PC-3 (cell line): ENCODE data around the gene CCS. TPM values are rescaled to one million over a fixed set of nuclear protein-coding genes. Genes with fewer than 3 reads are reported as not detected.
"Not testable (repeated sequence)": the region's sequence is repeated elsewhere in the genome, so short reads cannot be mapped to it uniquely, and the experiment has no call there.

Source experiments
- ATAC-seq: fragments of 200-7000 bp; cut with Tn5 transposase; 2 replicates; pipeline ENCODE4 v1.9.1; 2020; ENCODE audit warnings: mild to moderate bottlenecking, moderate library complexity
- BruUV-seq: library from RNA; stranded (reverse); fragments of 400-500 nt; replicated peaks from 2 replicates; lab custom pipeline; 2021; lab: Mats Ljungman, UMichigan
- CTCF ChIA-PET: fragments of 300-600 bp; sonication (Branson Sonifier 250); formaldehyde crosslinking; loops from one replicate; lab custom pipeline; 2022; ENCODE audit warnings: antibody characterized with exemption; lab: Charles Lee
- POLR2A ChIA-PET: fragments of 300-600 bp; sonication (Branson Sonifier 250); formaldehyde crosslinking; loops from one replicate; lab custom pipeline; 2022; ENCODE audit warnings: antibody characterized with exemption; ENCODE audit not compliant: unreplicated experiment; lab: Charles Lee
- DNase-seq: peaks from one replicate; pipeline ENCODE4 v3.0.0-alpha.2; 2015
- H2AFZ ChIP-seq: fragments of 300-600 bp; sonication (generic); 2 replicates; pipeline ENCODE4 v1.6.0; 2016; ENCODE audit warnings: antibody characterized with exemption, low read length
- H3F3A ChIP-seq: fragments of 300-600 bp; sonication (generic); one replicate; pipeline ENCODE4 v1.6.0; 2017; ENCODE audit warnings: antibody characterized with exemption, low read length, control low read depth, mild to moderate bottlenecking; ENCODE audit not compliant: unreplicated experiment
- H3K27ac ChIP-seq: fragments of 300-600 bp; sonication (generic); 2 replicates; pipeline ENCODE4 v1.5.1; 2016; ENCODE audit warnings: mild to moderate bottlenecking, low read length
- H3K27me3 ChIP-seq: fragments of 300-600 bp; sonication (generic); 2 replicates; pipeline ENCODE4 v1.6.1; 2016; ENCODE audit warnings: low read length, mixed read lengths
- H3K36me3 ChIP-seq: fragments of 300-600 bp; sonication (generic); 2 replicates; pipeline ENCODE4 v1.6.1; 2016; ENCODE audit warnings: low read depth, mixed run types, low read length, mixed read lengths
- H3K4me1 ChIP-seq: fragments of 300-600 bp; sonication (generic); 2 replicates; pipeline ENCODE4 v1.5.1; 2016; ENCODE audit warnings: low read length; ENCODE audit not compliant: insufficient read depth
- H3K4me2 ChIP-seq: fragments of 300-600 bp; sonication (generic); 2 replicates; pipeline ENCODE4 v1.6.0; 2016; ENCODE audit warnings: low read length
- H3K4me3 ChIP-seq: fragments of 300-600 bp; sonication (generic); 2 replicates; pipeline ENCODE4 v1.5.1; 2016; ENCODE audit warnings: mild to moderate bottlenecking, low read length, mixed read lengths
- H3K79me2 ChIP-seq: fragments of 300-600 bp; sonication (generic); 2 replicates; pipeline ENCODE4 v1.6.1; 2017; ENCODE audit warnings: low read length, mixed read lengths
- H3K9ac ChIP-seq: fragments of 300-600 bp; sonication (generic); 2 replicates; pipeline ENCODE4 v1.6.0; 2016; ENCODE audit warnings: mild to moderate bottlenecking, low read length
- H3K9me2 ChIP-seq: fragments of 300-600 bp; sonication (generic); replicated peaks from 2 replicates; pipeline ENCODE4 v1.6.1; 2016; ENCODE audit warnings: mixed run types, low read length, mixed read lengths
- H3K9me3 ChIP-seq: fragments of 300-600 bp; sonication (generic); 2 replicates; pipeline ENCODE4 v1.6.1; 2016; ENCODE audit warnings: low read length, mixed read lengths
- H4K20me1 ChIP-seq: fragments of 300-600 bp; sonication (generic); 2 replicates; pipeline ENCODE4 v1.6.1; 2016; ENCODE audit warnings: low read length, mixed read lengths
- EZH2 ChIP-seq: fragments of 300-600 bp; sonication (generic); IDR thresholded peaks from one replicate; pipeline ENCODE4 v1.6.1; 2017; ENCODE audit warnings: antibody characterized with exemption, mild to moderate bottlenecking, low read length; ENCODE audit not compliant: unreplicated experiment
- EZH2phosphoT487 ChIP-seq: fragments of 300-600 bp; sonication (generic); IDR thresholded peaks from 2 replicates; pipeline ENCODE4 v1.6.1; 2018; ENCODE audit warnings: mild to moderate bottlenecking, antibody characterized with exemption, low read length, borderline replicate concordance
- intact Hi-C: fragments of 100-400 bp; cut with micrococcal nuclease; formaldehyde crosslinking; loops from 2 replicates; pipeline ENCODE4 v1.9.0; 2023
- total RNA-seq: library from RNA; depleted of rRNA; stranded (reverse); fragments of >200 nt; gene quantifications from 2 replicates; pipeline ENCODE4 v1.2.3, GENCODE V29; 2014
- TF ChIP-seq, protein P1 (sequence below): fragments of 300-600 bp; sonication (generic); conservative IDR thresholded peaks from 2 replicates; pipeline ENCODE4 v1.5.1; 2017; ENCODE audit warnings: antibody characterized with exemption, low read depth, mild to moderate bottlenecking, low read length

Gene CCS
- total RNA-seq, 1 experiment from 2014 or later, result 43.8 TPM

- Histone ChIP-seq H3K9me2 (no peaks in the 10 kb centered on the region), H3K27me3 (no peaks in the 10 kb centered on the region), H4K20me1 (peaks cover 52% of the 10 kb centered on the region), H3K79me2 (peaks cover 97% of the 10 kb centered on the region), H3F3A (peaks cover 7% of the 10 kb centered on the region), H2AFZ (peak within 1 kb of the TSS; percentile 76), H3K9me3 (no peaks in the 10 kb centered on the region), H3K4me2 (peak within 1 kb of the TSS; percentile 94), H3K4me3 (peak within 1 kb of the TSS; percentile 95), H3K4me1 (peaks cover 43% of the 10 kb centered on the region), H3K9ac (peak within 1 kb of the TSS; percentile 96), H3K36me3 (peaks cover 44% of the 10 kb centered on the region), H3K27ac (peak within 1 kb of the TSS; percentile 73)
- DNase-seq (peak; percentile 100), ATAC-seq (peak; percentile 93)
- BruUV-seq, result no TSS peak
- CTCF ChIA-PET, result interaction anchor here (0.6 to 1.2 kb wide), 3 partner anchors 46 to 841 kb away, joined by 3 to 5 read pairs (median 3); partner anchors contain the start of gene CCDC87
- TF ChIP-seq, protein P1, sequence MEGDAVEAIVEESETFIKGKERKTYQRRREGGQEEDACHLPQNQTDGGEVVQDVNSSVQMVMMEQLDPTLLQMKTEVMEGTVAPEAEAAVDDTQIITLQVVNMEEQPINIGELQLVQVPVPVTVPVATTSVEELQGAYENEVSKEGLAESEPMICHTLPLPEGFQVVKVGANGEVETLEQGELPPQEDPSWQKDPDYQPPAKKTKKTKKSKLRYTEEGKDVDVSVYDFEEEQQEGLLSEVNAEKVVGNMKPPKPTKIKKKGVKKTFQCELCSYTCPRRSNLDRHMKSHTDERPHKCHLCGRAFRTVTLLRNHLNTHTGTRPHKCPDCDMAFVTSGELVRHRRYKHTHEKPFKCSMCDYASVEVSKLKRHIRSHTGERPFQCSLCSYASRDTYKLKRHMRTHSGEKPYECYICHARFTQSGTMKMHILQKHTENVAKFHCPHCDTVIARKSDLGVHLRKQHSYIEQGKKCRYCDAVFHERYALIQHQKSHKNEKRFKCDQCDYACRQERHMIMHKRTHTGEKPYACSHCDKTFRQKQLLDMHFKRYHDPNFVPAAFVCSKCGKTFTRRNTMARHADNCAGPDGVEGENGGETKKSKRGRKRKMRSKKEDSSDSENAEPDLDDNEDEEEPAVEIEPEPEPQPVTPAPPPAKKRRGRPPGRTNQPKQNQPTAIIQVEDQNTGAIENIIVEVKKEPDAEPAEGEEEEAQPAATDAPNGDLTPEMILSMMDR, result no peak; the same call in 1 of the 2 replicates
- TF ChIP-seq EZH2 (no peak), EZH2phosphoT487 (no peak)
- intact Hi-C loops, result loop anchor here (2.0 kb wide), 1 partner anchor 22 kb away; the partner anchor contains the start of gene RBM14
- POLR2A ChIA-PET, result interaction anchor here (0.6 to 1.2 kb wide), 6 partner anchors 19 to 558 kb away, joined by 4 to 20 read pairs (median 4); partner anchors contain the start of genes DPP3, RBM14 and RBM4B
Observed at GRCh38 chr11:66638177-66639065, 45.4 kb downstream of the CCS start, which contains the start of gene RBM4. RBM4 (plus strand) TSS chr11:66638703; CDS start chr11:66639712, 1,009 bp downstream.

GRCh38 chr11:66639066-66639813, 46.3 kb downstream of the CCS start:
- Histone ChIP-seq H3K36me3 (peaks cover 50% of the 10 kb centered on the region), H3K27ac (peak overlapping the region; percentile 73), H3K9ac (peak overlapping the region; percentile 96), H2AFZ (peak overlapping the region; percentile 53), H3K27me3 (no peaks in the 10 kb centered on the region), H4K20me1 (peaks cover 58% of the 10 kb centered on the region), H3K79me2 (peaks cover 97% of the 10 kb centered on the region), H3K4me3 (peak overlapping the region; percentile 95), H3K9me3 (no peaks in the 10 kb centered on the region), H3F3A (peaks cover 7% of the 10 kb centered on the region), H3K9me2 (no peaks in the 10 kb centered on the region), H3K4me2 (peak overlapping the region; percentile 94), H3K4me1 (peaks cover 43% of the 10 kb centered on the region)
- peak; percentile 41 for DNase-seq
- intact Hi-C loops, result loop anchor here (2.0 kb wide), 1 partner anchor 22 kb away; the partner anchor contains the start of gene RBM14
- POLR2A ChIA-PET, result interaction anchor here (0.6 kb wide), 1 partner anchor 13 kb away, joined by 5 read pairs; no protein-coding TSS in a partner anchor
- no peak for ATAC-seq
- CTCF ChIA-PET, result no interaction called here
- TF ChIP-seq EZH2 (no peak), EZH2phosphoT487 (no peak)
- TF ChIP-seq, protein P1, result no peak
- TSS peak; percentile 60 for BruUV-seq

DNA sequence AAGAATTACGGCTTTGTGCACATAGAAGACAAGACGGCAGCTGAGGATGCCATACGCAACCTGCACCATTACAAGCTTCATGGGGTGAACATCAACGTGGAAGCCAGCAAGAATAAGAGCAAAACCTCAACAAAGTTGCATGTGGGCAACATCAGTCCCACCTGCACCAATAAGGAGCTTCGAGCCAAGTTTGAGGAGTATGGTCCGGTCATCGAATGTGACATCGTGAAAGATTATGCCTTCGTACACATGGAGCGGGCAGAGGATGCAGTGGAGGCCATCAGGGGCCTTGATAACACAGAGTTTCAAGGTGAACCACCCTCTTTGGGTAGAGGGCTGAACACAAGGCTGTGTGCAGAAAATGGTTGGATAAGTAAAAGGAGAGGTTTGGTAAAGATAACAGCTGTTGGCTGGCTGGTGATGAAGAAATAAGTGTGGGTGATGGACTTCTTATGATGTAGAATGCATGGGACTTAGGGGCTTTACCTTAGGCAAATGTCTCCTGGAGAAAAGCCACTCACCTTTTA, 46.9 kb downstream of the CCS start:
- Histone ChIP-seq H3K4me1 (peaks cover 43% of the 10 kb centered on the region), H3K36me3 (peaks cover 52% of the 10 kb centered on the region), H3K4me3 (peak overlapping the region; percentile 95), H3K4me2 (peak overlapping the region; percentile 94), H4K20me1 (peaks cover 61% of the 10 kb centered on the region), H3K79me2 (peaks cover 97% of the 10 kb centered on the region)
- POLR2A ChIA-PET, H3K9me3 ChIP-seq, BruUV-seq, H3F3A ChIP-seq, H3K27me3 ChIP-seq, DNase-seq, CTCF ChIA-PET, H3K9me2 ChIP-seq, ATAC-seq, H3K27ac ChIP-seq, H3K9ac ChIP-seq, H2AFZ ChIP-seq: not testable (repeated sequence)
- intact Hi-C loops, result loop anchor here (2.0 kb wide), 1 partner anchor 23 kb away; the partner anchor contains the start of gene RBM14
